GM21528 (cell line): Measurements from ENCODE around the gene PCED1B.

Experiments
- ATAC-seq: cut with Tn5 transposase; IDR thresholded peaks from one replicate; pipeline ENCODE4 v1.9.1; 2021; ENCODE audit warnings: mild to moderate bottlenecking, moderate library complexity; ENCODE audit not compliant: unreplicated experiment, low FRiP score

PCED1B gene

DNA sequence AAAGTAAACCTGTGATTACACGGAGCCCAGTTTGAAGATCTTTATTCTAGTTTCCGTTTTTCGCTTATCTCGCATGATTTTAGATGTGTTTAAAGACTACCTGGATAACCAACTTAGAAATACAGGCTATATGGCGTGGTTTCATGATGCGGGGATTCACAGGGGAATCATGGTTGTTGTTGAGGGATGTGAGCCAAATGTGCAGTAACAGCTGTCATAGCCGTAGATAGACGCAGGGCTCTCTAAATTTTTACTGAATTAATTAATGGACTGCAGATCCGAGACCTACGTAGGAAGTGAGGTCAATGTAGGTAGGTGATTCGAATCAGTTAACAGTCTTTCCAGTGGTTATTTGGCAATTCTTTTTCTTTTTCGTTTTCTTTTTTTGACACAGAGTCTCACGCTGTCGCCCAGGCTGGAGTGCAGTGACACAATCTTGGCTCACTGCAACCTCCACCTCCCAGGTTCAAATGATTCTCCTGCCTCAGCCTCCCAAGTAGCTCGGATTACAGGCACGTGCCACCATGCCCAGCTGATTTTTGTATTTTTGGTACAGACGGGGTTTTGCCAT lies 145.2 kb downstream of the PCED1B start:
- ATAC-seq, result no peak

DNA sequence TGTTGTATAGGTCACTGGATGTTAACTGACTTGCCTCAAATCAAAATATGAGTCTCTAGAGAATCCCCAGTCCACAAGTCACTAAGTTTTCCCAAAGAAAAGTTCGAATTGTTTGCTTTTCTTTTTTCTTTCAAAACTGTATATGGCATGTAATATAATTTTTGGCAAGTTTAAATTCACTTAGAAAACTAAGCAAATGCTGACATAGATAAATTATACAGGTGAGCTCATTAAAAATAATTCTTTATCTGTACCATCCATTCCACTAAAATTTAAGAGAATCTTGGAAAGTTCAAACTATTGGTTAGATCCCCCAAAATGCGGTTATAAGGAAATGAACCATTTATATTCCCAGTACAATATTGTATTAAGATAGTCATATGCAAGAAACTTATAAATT lies 145.9 kb downstream of the PCED1B start:
- ATAC-seq, result no peak

DNA sequence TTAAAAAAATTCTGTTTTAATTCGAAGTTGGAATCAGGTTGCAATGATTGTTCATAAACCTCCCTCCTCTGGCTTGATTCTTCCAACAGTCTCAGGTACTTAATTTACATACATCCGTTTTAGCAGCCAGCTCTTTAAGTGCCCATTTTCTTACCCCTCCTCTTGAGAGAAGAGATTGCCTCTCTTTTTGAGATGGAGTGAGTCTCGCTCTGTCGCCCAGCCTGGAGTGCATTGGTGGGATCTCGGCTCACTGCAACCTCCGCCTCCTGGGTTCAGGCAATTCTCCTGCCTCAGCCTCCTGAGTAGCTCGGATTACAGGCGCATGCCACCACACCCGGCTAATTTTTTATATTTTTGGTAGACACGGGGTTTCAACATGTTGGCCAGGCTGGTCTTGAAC lies 146.8 kb downstream of the PCED1B start:
- ATAC-seq, result no peak

DNA sequence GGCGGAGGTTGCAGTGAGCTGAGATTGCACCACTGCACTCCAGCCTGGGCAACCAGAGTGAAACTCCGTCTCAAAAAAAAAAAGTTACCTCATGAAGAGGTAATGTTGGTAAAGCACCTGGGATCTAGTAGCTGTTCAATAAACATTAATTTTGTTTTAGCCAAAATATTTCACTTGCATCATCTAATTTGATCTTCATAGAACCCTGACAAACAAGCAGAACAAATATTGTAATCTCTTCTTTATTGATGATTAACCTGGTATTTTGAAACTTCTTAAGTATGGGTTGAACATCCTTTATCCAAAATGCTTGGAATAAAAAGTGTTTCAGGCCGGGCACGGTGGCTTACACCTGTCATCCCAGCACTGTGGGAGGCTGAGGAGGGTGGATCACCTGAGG lies 149.4 kb downstream of the PCED1B start:
- no peak for ATAC-seq

DNA sequence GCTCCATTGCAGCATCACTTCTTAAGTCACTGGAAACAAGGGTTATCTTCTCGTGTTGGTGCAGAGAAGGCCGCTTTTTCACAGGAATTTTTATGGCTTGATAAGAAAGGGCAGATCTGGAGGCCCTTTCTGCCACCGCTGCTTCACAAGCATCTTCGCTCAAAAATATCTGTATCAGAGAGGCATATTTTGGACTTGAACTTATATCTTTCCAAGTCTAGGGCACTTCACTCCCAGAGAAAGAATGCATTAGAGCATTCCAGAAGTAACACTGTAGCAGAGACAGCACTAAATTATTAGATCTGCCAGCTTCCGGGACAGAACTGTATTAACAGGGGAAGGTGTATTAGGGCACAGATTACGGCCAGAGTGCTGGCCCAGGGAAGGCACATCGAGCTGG lies 152.0 kb downstream of the PCED1B start:
- no peak for ATAC-seq

DNA sequence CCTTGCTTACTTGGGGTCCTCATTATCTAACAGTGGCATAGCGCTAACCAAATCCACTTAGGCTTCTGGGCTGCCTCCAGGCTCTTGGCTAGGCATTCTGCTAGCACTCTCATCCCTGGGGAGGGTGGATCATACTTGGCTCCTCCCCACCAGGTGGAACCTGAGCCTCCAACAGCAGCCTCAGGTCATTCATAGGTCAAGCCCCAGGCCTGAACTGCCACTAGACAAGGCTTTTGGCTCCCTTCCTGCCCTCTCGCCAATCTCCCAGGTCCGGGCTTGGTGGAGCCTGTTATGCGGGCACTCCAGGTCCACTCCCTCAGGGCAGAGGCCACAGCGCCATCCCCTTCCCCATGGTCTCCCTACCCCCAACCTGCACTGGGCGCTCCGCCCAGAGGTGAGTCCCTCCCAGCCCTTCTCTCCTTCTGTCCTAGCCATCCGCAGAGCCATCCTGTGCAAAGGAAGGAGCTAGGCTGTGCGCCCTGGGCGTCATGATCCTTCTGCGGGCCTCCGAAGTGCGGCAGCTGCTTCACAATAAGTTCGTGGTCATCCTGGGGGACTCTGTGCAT lies 155.2 kb downstream of the PCED1B start:
- ATAC-seq, result no peak

DNA sequence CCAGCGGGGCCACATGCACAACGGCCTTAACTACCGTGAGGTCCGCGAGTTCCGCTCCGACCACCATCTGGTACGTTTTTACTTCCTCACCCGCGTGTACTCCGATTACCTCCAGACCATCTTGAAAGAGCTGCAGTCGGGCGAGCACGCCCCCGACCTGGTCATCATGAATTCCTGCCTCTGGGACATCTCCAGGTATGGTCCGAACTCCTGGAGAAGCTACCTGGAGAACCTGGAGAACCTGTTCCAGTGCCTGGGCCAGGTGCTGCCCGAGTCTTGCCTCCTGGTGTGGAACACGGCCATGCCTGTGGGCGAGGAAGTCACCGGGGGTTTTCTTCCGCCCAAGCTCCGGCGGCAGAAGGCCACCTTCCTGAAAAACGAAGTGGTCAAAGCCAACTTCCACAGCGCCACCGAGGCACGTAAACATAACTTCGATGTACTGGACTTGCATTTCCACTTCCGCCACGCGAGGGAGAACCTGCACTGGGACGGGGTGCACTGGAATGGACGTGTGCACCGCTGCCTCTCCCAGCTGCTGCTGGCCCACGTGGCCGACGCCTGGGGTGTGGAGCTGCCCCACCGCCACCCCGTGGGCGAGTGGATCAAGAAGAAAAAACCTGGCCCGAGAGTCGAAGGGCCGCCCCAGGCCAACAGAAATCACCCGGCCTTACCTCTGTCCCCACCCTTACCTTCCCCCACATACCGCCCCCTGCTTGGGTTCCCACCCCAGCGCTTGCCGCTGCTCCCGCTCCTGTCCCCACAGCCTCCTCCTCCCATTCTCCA lies 156.0 kb downstream of the PCED1B start:
- ATAC-seq, result no peak

DNA sequence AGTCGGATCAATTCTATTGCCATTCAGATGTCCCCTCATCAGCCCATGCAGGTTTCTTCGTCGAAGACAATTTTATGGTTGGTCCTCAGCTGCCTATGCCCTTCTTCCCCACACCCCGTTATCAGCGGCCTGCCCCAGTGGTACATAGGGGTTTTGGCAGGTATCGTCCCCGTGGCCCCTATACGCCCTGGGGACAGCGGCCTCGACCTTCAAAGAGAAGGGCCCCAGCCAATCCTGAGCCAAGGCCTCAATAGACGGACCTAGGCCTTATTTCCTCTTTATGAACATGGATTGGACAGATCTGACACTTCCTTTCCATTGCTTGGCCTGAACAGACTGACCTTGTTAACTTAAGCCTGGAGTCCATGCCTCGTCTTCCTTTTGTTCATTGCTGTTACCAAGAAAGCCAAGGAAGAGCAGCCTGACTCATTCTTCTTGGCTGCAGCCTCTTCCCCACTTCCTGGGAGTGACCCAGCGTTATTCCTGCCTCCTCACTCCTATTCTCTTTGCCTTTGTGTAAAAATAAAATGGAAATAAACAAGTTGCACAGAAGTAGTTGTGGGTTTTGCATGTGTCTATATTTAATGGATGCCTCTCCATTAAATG lies 156.8 kb downstream of the PCED1B start:
- ATAC-seq, result no peak

DNA sequence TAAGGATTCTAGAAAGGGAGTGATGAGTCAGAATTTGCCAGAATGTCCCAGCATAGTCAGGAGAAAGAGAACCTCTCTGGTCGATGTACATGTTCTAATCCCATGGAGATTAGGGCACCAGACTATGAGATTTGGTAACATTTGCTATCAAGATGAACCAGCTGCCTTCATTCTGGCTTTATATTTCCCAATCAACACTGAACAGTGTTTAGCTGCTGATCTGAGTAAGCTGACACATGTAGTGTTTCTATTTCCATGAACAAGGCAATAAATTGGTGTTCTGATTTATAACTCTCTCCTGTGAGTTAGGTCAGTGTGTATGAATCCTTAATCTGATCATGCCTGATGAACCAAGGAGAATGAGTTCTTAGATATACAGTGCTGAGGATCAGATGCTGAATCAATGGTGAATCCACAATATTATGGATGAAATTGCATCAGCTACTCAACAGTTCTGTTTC lies 158.4 kb downstream of the PCED1B start:
- no peak for ATAC-seq

DNA sequence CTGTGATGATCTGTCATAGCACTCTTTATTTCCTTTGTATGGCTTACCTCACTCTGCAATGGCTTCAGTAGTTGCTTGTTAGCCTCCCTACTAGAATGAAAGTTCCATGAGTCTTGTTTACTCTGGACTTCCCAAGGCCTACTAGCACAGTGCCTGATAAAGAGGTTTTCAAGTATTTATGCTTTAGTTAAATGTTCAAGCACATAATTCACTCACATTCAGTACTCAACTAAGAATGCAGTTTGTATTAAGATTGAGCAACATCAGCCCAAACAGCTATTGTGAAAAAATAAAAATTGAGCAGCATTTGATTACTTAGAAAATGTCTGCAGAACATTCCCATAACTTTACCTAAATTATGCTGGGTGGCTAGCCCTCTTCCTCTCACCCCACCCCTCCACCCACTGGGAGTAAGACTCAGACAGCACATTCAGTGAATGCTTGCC lies 159.3 kb downstream of the PCED1B start:
- ATAC-seq, result no peak

DNA sequence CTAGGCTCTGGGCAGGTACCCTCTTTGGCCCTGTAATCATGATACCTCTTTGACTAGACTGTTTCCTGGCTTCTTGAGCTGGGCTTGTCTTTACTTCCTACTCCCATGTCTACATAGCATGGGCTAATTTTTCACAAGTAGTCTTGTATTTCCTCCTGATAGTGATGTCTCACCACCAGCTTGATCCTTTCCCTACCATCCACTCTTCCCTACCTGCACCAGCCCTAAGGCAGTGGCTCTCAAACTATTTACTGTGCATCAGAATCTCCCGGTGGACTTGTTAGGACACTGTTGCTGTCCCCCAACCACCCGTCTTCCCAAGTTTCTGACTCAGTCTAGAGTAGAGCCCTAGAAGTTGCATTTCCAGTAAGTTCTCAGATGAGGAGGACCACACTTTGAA lies 163.0 kb downstream of the PCED1B start:
- no peak for ATAC-seq

DNA sequence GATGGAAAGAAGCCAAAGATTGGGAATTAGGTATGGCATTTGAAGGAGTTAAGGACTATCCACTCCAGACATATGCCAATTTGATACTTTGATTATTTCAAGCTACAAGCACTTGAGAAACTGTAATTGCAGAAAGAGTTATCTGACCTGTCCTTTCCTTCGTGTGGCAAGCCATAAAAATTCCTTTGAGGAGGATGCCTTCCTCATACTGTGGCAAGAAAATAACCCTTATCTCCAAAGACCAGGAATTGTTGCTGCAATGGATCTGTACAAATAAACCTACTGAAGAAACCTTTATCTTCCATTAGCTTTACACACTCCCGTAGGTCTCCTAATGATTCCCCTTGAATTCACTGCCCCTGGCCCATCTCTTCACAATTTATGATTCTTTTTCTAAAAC lies 165.4 kb downstream of the PCED1B start:
- no peak for ATAC-seq

DNA sequence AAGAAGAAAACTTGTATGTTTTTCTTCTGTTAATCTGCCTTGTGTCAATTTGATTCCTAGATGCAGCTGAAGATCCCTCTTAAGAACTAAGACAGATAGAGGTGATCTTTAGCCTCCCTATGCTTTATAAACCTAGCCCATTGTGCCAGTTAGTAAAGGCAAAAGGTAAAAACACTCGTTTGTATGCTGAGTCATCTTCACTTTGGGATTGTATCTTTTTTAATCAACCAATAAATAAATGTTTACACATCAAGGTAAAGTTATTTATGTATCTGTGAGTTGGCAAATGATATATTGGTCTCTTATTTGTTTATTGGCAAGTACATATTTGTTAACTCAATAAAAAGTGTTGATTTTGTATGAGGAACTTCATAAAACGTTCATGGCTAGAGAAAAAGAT lies 166.2 kb downstream of the PCED1B start:
- no peak for ATAC-seq

DNA sequence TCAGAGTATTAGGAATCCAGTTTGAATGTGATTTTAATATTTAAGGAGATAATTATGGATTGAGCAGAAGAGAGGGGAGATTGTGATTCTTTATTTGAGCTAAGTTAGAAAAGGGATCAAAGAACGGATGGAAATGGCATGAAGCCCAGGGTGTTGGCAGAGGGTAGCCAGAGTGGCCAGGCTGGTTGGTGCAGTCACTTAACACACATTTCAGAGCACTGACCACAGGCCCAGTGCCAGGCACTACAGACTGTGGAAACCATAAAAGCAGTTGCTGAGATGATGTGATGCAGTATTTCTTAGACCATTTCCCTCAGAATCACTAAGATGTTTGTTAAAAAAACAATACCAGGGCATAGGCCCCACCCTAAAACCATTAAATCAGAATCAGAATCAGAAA lies 168.0 kb downstream of the PCED1B start:
- ATAC-seq, result no peak

DNA sequence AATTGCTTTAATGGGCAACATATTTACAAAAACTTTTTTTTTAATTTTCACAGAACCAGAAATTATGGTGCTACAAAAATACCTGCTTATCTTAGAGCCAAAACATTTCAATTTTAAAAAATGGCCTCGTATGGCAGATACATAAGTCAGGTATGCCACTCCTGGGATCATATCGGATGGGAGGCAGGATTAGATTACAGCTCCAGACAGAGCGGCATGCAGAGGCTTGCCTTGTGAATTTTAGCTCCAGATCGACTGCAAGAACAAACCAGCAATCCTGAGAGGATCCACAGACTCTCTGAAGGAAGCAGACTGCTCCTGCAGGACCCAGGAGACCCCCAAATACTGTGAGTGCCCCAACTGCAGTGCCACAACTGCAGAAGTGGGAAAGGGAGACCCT lies 169.7 kb downstream of the PCED1B start:
- ATAC-seq, result no peak

DNA sequence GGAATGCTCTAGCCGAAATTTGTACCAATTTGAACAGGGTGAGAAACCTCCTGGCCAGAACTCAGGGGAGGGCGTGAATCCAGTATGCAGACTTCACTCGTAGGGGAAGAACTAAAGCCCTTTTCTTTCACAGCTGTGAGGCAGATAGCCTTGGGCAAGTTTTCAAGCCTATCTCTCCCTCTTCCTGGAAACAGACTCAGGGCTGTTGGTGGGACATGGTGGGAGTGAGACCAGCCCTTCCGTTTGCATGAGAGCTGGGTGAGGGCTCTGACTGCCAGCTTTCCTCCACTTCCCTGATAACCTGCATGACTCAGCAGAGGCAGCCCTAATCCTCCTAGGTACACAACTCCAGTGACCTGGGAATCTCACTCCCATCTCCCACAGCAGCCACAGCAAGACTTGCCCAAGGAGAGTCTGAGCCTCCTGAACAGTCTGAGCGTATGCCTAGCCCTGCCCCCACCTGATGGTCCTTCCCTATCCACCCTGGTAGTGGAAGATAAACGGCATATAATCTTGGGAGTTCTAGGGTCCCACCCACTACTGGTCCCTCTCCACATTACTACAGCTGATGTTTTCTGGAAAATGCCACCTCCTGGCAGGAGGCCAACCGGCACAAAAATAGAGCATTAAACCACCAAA lies 170.4 kb downstream of the PCED1B start:
- no peak for ATAC-seq

DNA sequence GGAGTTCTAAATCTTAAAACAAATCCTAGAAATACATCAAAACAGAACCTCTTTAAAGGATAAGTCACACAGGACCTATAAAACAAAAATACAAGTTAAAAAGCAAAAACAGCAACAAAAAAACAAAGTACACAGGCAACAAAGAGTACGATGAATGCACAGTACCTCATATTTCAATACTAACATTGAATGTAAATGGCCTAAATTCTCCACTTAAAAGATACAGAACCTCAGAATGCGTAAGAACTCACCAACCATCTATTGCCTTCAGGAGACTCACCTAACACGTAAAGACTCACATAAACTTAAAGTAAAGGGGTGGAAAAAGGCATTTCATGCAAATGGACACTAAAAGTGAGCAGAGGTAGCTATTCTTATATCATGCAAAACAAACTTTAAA lies 172.5 kb downstream of the PCED1B start:
- no peak for ATAC-seq

DNA sequence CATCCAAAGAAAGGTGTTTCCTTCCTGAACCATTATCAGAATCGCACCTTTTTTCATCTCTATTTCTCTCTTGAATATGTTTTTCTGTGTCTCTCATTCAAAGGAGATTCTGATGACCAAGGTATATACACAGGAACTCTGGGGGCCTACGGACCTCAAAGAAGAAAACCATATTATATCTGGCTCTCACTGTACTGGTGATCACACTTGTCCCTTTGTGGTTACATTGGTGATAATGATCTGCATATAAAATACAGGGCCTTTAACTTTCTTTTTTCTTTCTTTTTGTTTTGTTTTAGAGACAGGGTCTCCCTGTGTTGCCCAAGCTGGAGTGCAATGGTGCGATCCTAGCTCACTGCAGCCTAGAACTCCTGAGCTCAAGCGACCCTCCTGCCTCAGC lies 185.5 kb downstream of the PCED1B start:
- no peak for ATAC-seq

DNA sequence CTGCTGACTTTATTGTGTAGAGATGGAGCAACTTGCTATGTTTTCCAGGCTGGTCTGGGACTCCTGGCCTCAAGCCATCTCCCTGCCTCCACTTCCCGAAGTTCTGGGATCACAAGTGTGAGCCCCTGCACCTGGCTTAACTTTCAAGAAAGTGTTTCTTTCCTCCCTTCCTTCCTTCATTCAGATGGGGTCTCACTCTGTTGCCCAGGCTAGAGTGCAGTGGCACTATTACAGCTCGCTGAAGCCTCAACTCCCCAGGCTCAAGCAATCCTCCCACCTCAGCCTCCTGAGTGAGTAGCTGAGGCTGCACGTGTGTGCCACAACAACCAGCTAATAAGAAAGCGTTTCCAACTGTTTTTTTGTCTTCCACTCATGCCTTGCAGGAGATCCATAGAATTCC lies 186.0 kb downstream of the PCED1B start:
- ATAC-seq, result no peak

DNA sequence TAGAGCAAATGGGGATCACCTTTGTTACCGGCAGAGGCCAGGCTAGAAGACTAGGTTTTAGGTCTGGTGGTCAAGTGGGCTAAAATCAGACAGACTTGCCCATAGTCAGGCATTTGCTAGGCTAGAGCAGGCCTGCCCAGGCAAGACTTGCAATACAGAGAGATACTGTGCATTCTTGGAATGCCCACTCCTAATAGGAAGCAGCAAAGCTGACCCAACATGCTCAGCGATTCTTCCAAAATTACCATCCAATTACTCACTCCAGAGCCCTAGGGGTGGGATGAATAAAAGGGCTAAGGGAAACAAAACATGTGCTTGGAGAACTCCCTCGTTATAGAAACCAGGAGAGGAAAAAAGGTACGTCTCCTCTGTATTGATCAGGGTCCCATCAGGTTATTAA lies 188.2 kb downstream of the PCED1B start:
- ATAC-seq, result no peak
